K562 (cell line): Measurements from ENCODE around the gene PBX4. TPM values are rescaled to one million over a fixed set of nuclear protein-coding genes. Genes with fewer than 3 reads are reported as not detected.

ENCODE experiments used
- CHD4 ChIP-seq: fragments of 200-600 bp; sonication (generic); IDR thresholded peaks from 3 replicates; pipeline ENCODE4 v1.6.1; 2012; ENCODE audit warnings: low read depth, mild to moderate bottlenecking, mixed read lengths, low read length, inconsistent platforms; ENCODE audit not compliant: insufficient read depth, insufficient replicate concordance, poor library complexity, severe bottlenecking
- KLF6 ChIP-seq: fragments of 250-450 bp; sonication (Bioruptor Pico); IDR thresholded peaks from 2 replicates; pipeline ENCODE4 v1.4.0; 2020; ENCODE audit warnings: mild to moderate bottlenecking, moderate library complexity, borderline replicate concordance
- MAFF ChIP-seq: IDR thresholded peaks from 2 replicates; pipeline ENCODE4 v1.6.1; 2012; ENCODE audit warnings: low read length, improper control_type of control experiment
- PHB ChIP-seq: fragments of 250-450 bp; sonication (Bioruptor Pico); IDR thresholded peaks from 2 replicates; pipeline ENCODE4 v1.5.0; 2021
- PHB2 ChIP-seq: fragments of 450-650 bp; IDR thresholded peaks from 2 replicates; pipeline ENCODE4 v1.6.1; 2017; ENCODE audit warnings: low read depth
- RB1 ChIP-seq: fragments of 450-650 bp; IDR thresholded peaks from 2 replicates; pipeline ENCODE4 v1.6.1; 2017; ENCODE audit warnings: low read depth, mild to moderate bottlenecking
- SRF ChIP-seq, 2 experiments: fragments of 250-450, 450-650 bp in 1 of 2; sonication (Bioruptor Pico) in 1 of 2; sonication (generic) in 1 of 2; formaldehyde crosslinking; IDR thresholded peaks; 2 replicates each; pipeline versions ENCODE4 v1.5.0 to v1.5.1; 2020 to 2022; ENCODE audit warnings: mild to moderate bottlenecking in 1 of 2, missing genetic modification reagents in 1 of 2
- TCF3 ChIP-seq: sonication (generic); formaldehyde crosslinking; IDR thresholded peaks from 2 replicates; pipeline ENCODE4 v1.4.0; 2020; ENCODE audit warnings: mild to moderate bottlenecking, missing genetic modification reagents
- TEAD2 ChIP-seq: fragments of 450-650 bp; IDR thresholded peaks from 2 replicates; pipeline ENCODE4 v1.6.1; 2016; ENCODE audit warnings: missing genetic modification characterization, control low read depth, missing compliant biosample characterization
- THRA ChIP-seq: fragments of 450-650 bp; IDR thresholded peaks from 2 replicates; pipeline ENCODE4 v1.6.1; 2017; ENCODE audit warnings: mild to moderate bottlenecking, moderate library complexity
- U2AF1 ChIP-seq: fragments of 200-400 bp; formaldehyde crosslinking; optimal IDR thresholded peaks from 2 replicates; pipeline ENCODE3; 2017; ENCODE audit warnings: mild to moderate bottlenecking, low read depth, low read length, moderate library complexity
- ZBTB2 ChIP-seq: fragments of 450-650 bp; IDR thresholded peaks from 2 replicates; pipeline ENCODE4 v1.6.1; 2016; ENCODE audit warnings: antibody characterized with exemption
- ZNF436 ChIP-seq: fragments of 250-450, 450-650 bp; sonication (Bioruptor Pico); formaldehyde crosslinking; IDR thresholded peaks from 2 replicates; pipeline ENCODE4 v1.7.0; 2020; ENCODE audit warnings: mild to moderate bottlenecking
- ZNF707 ChIP-seq: fragments of 250-450 bp; sonication (Bioruptor Pico); conservative IDR thresholded peaks from 2 replicates; pipeline ENCODE4 v1.8.0; 2022; ENCODE audit warnings: inconsistent platforms, mild to moderate bottlenecking, moderate library complexity
- ZNF740 ChIP-seq, 3 experiments: fragments of 200-800 bp in 1 of 3; sonication (Bioruptor generic) in 1 of 3; sonication (generic) in 1 of 3; formaldehyde crosslinking in 1 of 3; IDR thresholded peaks; 2 replicates each; pipeline versions ENCODE4 v1.6.1 to v1.8.0; 2016 to 2022; ENCODE audit warnings: mild to moderate bottlenecking in 2 of 3, missing compliant biosample characterization in 2 of 3, missing genetic modification characterization in 2 of 3, missing genetic modification reagents in 1 of 3
- ZNF780A ChIP-seq: fragments of 250-450 bp; sonication (Bioruptor Pico); IDR thresholded peaks from 2 replicates; pipeline ENCODE4 v1.5.0; 2021; ENCODE audit warnings: mild to moderate bottlenecking
- polyA plus RNA-seq, 8 experiments: library from polyadenylated mRNA; depleted of rRNA in 4 of 8; stranded (reverse) in 5 of 8; unstranded in 3 of 8; fragments of >200 nt; fragmentation: Nextera tagmentation in 2 of 8; fragmentation: Illumina TruSeq in 1 of 8; extraction: Ambion mirVana in 2 of 8; extraction: Trizol in 1 of 8; gene quantifications; 2 replicates each; pipeline versions ENCODE4 v1.2.1 to v1.2.3, GENCODE V29; 2011 to 2014; ENCODE audit warnings: inconsistent platforms in 1 of 8, missing spikeins in 1 of 8
- total RNA-seq, 7 experiments: library from RNA; depleted of rRNA in 6 of 7; stranded (reverse); fragments of >200 nt in 6 of 7; fragmentation: Illumina TruSeq in 2 of 7; extraction: Trizol in 2 of 7; gene quantifications; 2 replicates each; pipeline versions ENCODE4 v1.2.1 to v1.2.3, GENCODE V29; 2011 to 2021; ENCODE audit warnings: low replicate concordance in 1 of 7
- TF ChIP-seq, protein P1 (sequence below): sonication (generic); formaldehyde crosslinking; IDR thresholded peaks from 2 replicates; pipeline ENCODE4 v1.8.1; 2023; ENCODE audit warnings: mild to moderate bottlenecking, missing genetic modification reagents

The PBX4 gene
- total and polyA plus RNA-seq, 9 of the 15 experiments (the other 6 are each of a cell fraction or from before 2014, with no cell fraction given), result 0.11 to 3.8 (median 1.6) TPM; not detected in 1

GRCh38 chr19:19663256-19664120 is 45.0 kb upstream of the PBX4 start, which contains the start of gene ATP13A1 (continued):
- TF ChIP-seq THRA, result no peak
- no peak for TF ChIP-seq ZNF436 (CRISPR knock-in tag)
- no peak for TF ChIP-seq TCF3 (CRISPR knock-in tag)
- TF ChIP-seq PHB (CRISPR knock-in tag), result no peak
- TF ChIP-seq SRF (CRISPR knock-in tag; IDR thresholded peaks at IDR 0.05), result no peak
- no peak for TF ChIP-seq CHD4
- TF ChIP-seq RB1, result peak; percentile 81
- no peak for TF ChIP-seq U2AF1
- 0 out of 2 replicates have a peak, but pooled peaks have one; percentile 29 for TF ChIP-seq ZNF740 (CRISPR knock-in tag; IDR thresholded peaks at IDR 0.05)
- TF ChIP-seq ZNF740 (tag; IDR thresholded peaks at IDR 0.05), result no peak
- TF ChIP-seq ZBTB2, result no peak
- TF ChIP-seq TEAD2 (tag), result no peak
- no peak for TF ChIP-seq PHB2
- TF ChIP-seq ZNF780A, result no peak
- TF ChIP-seq ZNF707, result no peak
- TF ChIP-seq, protein P1, sequence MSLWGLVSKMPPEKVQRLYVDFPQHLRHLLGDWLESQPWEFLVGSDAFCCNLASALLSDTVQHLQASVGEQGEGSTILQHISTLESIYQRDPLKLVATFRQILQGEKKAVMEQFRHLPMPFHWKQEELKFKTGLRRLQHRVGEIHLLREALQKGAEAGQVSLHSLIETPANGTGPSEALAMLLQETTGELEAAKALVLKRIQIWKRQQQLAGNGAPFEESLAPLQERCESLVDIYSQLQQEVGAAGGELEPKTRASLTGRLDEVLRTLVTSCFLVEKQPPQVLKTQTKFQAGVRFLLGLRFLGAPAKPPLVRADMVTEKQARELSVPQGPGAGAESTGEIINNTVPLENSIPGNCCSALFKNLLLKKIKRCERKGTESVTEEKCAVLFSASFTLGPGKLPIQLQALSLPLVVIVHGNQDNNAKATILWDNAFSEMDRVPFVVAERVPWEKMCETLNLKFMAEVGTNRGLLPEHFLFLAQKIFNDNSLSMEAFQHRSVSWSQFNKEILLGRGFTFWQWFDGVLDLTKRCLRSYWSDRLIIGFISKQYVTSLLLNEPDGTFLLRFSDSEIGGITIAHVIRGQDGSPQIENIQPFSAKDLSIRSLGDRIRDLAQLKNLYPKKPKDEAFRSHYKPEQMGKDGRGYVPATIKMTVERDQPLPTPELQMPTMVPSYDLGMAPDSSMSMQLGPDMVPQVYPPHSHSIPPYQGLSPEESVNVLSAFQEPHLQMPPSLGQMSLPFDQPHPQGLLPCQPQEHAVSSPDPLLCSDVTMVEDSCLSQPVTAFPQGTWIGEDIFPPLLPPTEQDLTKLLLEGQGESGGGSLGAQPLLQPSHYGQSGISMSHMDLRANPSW (CRISPR knock-in tag), result peak; percentile 83
- TF ChIP-seq MAFF, result no peak
- TF ChIP-seq KLF6 (CRISPR knock-in tag), result peak; percentile 84; the same call in 1 of the 2 replicates
